Colon (tissue), 2 donors: ENCODE measurements around the gene F12.

Experiments used
- FAIRE-seq: peaks from 2 replicates; lab custom pipeline; 2012; peaks lifted over from hg19 to GRCh38; lab: Jason Lieb, UNC
- donor health status: control.
- donor health status: control.

Gene F12

DNA sequence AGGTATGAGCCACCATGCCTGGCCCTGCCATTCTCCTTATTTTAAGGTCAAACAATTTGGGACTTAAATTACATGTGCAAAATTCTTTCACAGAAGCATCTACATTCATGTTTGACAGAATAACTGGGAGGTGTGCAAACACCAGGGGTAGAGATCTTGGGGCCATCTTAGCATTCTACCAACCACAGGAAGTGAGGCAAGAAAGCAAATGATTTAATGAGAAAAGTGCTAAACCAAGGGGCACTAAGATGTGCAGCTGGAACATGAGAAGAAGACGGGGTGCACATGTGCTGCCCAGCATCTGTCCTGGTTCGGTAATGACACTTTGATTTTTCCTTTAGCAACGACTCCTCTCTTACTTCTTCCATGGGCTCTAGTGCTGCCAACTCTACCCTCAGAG lies 1.2 kb upstream of the F12 start:
- no peak for FAIRE-seq

DNA sequence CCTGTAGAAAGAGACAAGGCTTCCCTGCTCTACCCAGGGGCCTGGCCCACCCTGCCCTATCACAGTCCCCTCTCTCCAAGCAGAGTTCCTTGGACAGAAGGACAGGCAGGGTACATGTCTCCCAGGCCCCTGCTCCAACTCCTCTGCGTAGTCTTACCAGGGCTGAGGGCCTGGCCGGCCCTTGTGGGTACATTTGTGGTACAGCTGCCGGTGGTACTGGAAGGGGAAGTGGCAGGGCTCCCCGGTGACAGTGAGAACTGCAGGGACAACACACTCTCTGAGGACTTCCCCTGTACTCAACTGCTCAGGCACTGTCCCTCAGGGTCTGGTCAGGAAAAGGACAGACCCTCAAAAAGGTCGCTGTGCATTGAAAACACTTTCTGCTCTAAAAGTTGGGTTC lies 3.6 kb downstream of the F12 start:
- no peak for FAIRE-seq

DNA sequence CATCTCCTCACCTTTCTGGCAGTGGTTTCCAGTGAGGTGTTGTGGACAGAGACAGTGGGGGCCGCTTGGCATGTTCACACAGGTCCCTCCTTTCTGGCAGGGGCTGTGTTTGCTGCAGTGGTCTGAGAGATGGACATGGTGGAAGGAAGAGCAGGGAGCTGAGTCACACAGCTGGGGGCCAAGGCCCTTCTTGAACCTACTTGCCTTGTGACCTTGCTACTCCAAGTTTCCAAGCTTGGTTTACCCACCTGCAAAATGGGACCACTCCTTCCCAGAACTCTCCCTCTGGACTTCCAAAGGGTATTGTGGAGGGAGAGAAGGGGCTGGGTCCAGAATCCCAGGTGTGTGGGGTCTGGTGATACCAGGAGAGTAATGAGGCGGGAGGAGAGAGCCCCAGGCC lies 4.1 kb downstream of the F12 start:
- FAIRE-seq: no peak

DNA sequence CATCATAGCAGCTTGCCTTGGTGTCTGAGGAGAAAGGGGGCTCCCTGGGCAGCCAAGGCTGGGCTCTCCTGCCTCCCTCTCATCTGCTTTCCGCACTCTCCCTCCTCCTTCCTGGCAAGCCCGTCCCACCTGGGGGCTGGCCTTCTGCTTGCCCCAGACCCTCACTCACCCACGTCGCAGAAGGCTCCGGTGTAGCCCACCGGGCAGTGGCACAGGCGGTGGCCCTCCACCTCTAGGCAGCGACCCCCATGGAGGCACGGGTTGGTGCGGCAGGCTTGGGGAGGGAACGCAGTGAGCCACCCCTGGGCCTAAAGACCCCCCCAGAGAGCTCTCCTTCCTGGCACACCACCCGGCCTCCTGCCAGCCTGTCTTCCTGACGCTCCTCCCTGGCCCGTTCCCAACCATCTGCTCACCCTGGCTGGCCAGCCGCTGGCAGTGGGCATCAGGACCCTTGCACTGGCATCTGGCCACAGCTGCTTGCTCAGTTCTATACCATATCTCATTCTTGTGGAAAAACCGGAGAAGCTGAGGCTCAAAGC lies 4.7 kb downstream of the F12 start:
- no peak for FAIRE-seq

DNA sequence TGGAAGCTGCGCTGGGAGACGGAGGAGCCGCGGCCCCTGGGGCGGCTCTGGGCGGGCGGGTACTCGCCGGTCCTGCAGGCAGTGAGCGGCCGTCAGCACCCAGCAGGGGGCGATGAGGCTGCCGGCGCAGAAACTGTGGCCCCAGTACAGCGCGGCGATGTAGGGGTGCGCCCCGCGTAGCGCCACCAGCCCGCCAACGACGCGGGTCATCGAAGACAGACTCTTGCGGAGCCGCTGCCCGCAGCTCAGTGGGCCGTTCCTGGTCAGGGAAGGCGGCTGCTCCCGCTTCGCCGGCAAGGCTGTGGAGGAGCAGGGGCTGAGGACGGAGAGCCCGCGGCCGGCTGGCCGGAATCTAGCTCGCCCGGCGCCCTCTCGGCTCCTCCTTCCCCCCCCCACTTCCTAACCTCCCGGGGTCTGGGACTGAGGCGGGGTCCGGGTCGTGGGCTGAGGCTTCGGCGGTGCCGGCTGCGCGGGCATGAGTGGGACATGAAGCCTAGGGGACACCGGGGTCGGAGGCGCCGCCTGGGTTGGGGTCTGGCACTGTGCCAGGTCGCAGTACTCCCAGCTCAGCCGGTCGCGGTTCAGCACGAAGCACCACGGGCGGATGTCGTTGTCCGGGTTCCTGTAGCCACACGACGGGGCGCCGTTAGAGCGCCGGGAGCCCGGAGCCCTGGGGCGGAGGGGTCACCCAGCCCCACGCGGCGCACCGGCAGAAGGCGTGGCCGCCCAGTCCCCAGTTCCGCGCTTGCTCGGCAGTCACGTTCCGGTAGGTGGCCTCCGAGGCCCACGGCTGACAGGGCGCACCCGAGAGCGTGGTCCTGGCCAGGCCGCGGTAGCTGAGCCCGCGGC lies 5.3 kb downstream of the F12 start:
- no peak for FAIRE-seq

DNA sequence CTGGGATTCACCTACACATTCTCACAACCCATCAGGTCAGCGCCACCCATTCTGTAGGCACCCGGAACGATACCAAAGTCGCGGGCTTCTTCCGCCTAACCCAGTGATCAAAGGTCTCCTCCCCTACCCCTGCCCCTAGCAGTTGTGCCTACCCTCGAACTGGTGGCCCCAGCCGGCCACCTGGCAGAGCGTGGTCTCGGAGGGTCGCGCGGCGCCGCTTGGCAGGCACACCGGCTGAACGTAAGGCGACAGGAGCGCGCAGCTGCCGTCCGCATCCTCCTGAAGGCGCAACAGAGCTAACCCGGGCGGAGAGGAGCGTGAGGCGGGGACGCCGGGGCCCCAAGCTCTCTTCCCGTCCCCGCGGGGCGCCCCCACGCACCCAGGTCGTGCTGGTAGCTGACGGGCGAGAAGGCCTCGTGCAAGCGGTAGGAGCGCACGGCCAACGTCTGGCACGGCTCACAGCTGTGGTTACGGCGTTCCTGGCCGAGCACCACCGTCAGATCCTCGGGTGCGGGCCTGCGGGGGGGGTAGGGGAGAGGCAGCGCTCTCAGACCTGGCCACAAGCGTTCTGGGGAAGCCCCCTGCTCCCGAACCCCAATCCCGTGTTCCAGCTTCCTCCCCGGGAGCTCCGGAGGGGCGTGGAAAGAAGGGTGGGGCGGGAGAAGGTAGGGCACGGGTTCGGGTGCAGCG lies 6.1 kb downstream of the F12 start:
- FAIRE-seq: no peak

DNA sequence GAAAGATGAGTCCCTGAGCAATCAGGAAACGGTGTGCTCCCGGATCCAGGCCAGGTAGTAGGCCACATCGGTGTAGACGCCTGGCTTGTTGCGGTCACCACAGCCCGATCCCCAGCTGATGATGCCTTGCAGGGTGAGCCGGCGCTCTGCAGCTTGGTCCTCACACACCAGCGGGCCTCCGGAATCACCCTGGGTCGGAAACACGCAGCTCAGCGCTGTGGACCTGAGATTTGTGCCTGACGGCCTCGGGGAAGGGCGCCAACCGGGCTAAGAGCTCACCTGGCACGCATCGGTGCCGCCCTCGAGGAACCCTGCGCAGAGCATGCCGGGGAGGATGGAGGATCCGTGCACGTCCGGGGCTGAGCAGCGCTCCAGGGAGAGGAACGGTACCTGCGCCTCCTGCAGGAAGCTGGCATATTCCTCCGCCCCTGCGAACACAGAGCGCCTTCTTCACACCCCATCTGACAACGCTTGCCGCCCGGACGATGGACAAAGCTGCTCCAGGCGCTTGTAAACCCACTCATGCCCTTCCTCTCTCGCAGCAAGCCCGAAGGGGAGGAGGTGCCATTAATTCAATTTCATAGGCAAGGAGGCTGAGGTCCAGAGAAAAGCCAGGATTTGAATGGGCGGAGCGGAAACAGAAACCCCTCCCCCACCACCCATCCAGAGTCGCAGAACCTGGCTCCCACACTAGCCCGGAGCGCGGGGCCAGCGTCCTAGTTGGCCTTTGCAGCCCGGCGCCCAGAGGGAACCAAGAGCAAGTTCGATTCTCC lies 6.9 kb downstream of the F12 start:
- FAIRE-seq: no peak

DNA sequence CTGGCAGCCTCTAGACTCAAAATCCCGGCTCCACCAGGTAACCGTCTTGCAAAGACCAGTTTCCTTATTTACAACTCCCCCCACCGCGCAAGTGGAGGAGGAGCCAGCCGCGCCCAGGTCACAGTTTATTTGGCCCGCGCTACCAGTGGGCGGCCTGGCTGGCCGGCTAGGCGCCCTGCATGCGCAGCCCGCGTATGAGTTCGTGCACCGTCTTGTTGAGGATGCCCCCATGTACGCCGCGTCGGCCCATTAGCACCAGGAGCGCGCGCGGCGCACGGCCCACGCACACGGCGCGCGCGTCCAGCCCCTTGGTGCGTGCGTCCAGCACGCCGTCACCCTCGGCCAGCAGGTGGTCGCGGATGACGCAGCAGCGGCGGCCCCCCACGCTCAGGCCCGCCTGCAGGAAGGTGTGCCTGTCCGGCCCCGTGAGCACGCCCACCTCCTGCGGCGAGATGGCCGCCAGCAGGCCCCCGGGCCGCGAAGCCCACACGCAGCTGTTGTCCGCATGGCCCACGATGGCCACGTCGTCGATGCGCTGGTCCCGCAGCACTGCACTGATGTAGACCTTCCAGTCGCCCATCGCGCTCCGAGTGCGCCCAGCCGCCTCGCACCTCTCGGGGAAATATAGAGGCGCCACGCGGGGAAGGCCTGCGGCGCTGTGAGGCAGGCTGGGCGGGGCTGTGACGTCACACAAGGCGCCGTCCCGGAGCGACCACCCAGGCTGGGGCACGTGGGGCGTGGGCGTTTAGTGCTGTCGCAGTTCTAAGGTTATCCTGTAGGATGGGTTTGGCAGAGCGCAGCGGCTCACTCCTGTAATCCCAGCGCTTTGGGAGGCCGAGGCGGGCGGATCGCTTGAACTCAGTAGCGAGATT lies 9.1 kb downstream of the F12 start, which contains the start of gene PFN3:
Gene PFN3, minus strand, starts transcription at position 665 of the 872 bp plus-strand sequence. Its CDS starts 85 bp downstream, at position 580.
- FAIRE-seq: no peak

DNA sequence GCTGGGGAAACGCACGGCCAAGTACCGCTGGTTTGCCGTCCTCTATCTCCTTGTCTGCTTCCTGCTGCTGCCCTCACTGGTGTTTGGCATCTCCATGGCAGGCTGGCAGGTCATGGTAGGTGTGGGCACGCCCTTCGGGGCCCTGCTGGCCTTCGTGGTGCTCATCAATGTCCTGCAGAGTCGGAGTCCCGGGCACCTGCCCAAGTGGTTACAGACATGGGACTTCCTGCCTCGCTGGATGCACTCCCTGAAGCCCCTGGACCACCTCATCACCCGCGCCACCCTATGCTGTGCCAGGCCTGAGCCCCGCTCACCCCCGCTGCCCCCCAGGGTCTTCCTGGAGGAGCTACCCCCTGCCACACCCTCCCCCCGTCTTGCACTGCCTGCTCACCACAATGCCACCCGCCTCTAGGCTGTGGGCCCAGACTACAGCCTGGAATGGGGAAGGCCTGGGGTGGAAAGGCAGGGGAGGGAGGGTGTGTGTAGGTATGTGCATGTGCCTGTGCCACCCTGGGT lies 11.4 kb downstream of the F12 start:
- no peak for FAIRE-seq

DNA sequence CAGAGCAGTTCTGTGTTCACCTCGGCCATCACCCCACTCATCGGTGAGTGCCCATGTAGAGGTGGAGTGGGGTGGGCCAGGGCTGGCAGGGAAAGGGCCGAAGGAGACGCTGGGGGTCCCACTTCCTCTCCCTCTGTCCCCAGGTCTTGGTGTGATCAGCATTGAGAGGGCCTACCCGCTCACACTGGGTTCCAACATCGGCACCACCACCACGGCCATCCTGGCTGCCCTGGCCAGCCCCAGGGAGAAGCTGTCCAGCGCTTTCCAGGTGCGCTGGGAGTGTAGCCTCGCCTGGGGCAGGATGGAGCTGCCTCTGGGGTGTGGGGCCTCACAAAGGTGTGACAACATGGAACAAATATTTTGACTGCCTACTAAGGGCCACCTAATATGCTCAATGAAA lies 12.6 kb downstream of the F12 start:
- FAIRE-seq: no peak

DNA sequence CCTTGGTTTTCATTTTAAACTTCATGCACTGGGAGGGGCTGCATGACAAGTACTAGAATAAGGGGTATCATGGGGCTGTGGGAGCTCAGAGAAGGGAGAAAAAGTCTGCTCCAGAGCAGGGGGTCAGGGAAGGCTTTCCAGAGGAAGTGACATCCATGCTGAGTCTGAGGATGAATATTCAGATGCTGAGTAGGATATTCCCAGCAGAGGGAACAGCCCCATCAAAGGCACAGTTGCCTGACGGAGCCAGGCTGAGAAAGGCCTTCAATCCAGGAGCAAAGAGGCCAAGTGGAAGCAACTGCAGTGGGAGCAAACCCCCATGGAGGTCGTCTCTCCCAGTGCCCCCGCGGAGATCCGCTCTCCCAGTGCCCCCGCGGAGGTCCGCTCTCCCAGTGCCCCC lies 13.3 kb downstream of the F12 start:
- no peak for FAIRE-seq

DNA sequence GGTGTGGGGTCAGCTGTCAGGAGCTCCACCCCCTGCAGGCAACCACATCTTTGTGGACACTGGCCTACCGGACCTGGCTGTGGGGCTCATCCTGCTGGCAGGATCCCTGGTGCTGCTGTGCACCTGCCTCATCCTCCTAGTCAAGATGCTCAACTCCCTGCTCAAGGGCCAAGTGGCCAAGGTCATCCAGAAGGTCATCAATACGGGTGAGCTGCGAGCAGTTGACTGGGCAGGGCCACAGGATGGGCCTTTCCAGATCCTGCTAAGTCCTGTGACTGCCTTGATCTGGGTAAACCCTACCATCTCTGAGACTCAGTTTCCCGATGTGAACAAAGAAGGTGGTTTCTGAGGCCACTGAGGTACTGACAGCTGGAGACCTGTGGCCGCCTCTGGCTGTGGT lies 15.4 kb downstream of the F12 start:
- FAIRE-seq: no peak

DNA sequence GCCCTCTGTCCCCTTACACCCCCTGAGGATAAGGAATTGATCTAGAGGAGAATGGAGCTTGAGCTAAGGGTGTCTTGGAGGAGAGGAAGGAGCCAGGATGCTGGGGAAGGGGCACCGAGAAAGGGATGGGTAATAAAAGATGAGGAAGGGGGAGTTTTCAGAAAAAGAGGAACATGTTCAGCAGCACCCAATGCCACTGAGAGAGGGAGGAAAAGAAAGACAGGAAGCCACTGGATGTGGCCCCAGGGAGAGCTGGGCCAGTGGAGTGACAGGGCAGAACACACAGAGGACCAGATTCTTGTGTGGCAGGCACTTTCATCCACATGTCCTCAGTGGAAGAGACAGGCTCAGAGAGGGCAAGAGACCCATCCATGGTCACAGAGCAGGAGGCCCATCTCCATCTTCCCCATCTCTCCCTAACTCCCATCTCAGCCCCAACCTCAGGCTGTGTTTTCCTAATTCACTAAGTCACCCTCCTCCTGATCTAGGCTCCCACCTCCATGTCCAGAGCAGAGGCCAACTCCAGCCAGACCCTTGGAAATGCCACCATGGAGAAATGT lies 16.1 kb downstream of the F12 start:
- no peak for FAIRE-seq

DNA sequence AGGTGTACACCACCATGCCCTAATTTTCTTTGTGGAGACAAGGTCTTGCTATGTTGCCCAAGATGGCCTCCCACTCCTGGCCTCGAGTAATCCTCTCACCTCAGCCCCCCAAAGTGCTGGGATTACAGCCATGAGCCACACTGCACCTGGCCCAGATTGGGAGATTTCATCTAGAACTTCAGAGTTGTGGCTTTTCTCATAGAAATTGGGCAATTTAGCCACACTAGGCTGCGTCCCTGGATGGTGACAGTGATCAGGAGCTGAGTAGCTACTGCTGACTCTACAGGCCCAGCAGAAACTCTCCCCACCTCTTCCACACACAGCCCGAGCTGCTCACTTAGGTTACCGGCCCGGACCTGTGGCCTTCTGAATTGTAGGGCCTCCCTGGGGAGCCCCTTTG lies 16.6 kb downstream of the F12 start:
- no peak for FAIRE-seq

DNA sequence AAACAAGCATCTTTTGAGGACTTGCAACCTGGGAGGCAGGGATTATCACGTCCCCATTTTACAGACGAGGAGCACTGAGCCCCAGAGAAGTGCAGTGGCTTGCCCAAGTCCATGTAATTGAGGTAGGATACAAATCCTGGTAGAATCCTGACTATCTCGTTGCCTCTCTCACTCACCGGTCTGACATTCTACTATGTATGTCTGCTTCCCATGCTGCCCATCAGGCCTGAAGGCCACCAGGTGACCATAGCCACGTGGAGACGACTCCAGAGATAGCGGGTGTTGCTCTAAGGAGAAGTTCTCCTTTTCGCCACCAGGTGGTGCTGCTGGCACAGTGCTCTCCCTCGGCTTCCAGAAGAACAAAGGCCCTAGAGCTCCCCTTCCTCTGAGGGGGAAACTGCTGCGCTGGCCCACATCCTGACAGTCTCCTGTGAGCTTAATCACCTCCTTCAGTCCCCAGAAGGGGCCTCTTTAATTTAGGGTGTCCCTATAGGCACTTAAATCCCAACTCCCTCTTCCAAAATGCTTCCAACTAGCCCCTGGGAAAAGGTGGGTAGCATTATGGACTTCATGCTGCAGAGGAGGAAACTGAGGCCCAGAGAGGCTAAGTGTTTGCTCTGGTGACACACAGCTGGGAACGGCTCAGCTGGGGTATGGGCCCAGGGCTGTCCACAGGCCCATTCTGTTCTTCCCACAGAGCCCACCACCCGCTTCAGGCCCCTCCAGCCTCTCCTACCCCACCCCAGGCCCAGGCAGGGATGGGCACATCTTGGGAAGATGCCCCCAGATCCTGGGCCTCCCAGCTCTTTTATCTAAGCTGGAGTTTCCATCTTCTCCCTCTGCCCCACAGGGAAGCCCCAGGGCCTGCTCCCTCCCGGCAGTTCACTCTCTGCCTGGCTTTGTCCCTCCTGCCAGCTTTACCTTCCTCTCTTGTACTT lies 18.7 kb downstream of the F12 start:
- FAIRE-seq: no peak

DNA sequence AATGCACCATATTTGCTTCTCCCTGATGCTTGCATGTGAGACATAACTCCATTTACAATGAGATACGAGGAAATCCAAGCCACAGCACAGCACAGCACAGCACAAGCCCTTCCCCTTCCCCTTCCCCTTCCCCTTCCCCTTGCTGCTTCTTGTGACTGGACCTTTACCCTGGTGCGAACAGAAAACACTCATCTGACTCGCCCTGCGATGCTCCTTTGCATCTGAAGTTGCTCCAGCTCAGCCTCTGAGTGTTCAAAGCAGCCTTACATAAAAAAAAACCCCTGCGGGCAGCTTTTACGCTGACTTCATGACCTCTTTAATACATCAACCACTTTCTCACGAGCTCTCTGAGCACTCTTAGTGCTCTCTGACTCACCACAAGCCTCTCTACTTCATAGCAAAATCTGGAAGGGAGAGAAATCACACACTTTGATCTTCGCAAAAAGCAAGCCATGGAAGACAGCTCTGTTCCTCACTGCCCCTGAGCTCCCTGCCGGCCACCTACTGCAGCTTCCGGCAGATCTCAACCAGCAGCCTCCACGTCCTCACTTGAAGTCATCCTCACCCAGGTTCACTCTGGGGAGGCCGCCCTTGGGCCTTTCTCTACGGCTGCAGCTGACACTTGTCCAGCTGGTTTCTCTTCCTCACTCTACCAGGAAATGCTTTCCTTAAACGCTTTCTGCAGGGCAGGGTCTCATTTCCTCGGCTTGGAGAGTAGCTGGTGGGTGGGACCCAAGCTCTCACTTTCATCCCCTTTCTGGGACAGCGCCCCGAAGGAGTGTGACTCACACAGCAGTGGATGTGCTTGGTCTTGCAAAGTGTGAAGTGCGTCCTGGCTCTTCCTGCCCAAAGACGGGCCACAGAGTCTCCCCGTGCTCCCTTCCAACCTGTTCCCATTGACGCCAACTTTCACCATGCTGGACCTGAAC lies 19.9 kb downstream of the F12 start:
- no peak for FAIRE-seq

DNA sequence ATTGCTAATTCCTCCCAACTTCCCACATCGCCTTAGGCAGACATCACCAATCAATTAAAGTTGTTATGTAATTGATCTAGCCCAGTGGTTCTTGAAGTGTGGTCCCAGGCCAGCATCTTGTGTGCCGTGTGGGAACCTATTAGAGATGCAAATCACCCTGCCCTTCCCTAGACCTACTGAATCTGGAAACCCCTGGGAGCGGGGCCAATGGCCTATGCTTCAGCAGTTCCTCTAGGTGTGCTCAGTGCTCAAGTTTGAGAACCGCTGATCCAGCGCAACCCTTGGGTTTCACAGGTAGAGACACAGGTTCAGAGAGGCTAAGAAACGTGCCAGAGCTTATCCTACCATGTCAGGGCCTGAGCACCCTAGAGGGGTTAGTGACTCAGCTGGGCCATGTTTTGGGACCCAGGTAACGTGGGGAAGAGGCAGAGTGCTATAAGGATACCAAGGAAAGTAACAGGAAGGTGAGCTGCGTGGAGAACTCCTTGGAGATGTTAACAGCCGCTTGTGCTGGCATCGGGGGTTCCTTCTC lies 20.8 kb downstream of the F12 start:
- FAIRE-seq: no peak

DNA sequence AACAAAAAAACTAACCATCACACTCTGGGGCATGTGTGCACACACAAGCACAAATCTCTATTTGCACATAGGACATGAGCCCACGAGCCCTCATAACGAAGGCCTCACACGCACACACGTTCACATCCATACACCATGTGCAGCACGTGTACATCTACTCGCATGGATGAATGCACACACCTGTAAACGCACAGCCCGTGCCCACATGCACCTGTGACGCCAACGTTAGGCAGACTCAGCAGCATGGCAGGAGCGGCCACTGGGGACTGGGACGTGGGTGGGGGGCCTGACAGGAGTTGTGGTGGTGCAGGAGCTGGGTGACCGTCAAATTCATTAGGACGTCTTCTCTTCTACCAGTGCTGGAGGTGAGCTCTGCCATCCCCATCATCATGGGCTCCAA lies 22.0 kb downstream of the F12 start:
- no peak for FAIRE-seq

DNA sequence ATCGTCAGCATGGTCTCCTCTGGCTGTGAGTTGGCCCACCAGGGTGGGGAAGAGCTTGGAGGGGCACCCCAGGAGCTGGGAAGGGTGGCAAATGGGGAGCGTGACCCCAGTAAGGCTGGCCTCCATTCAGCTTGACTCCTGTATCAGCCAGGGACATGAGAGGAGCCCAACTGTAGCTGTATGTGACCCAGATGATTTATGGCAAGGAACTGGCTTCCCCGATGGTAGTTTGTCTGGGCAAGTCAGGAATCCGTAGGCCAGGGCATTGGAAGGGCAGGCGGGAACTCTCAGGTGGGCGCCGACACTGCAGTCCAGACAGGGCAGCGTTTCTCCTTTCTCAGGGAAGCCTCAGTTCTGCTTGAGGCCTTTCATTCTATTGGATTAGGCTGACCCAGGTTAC lies 22.8 kb downstream of the F12 start:
- no peak for FAIRE-seq
